Progenitor cell of endocrine pancreas (in vitro differentiated cells): ENCODE data around the gene RAD51B. TPM values are rescaled to one million over a fixed set of nuclear protein-coding genes. Genes with fewer than 3 reads are reported as not detected.
A peak's percentile ranks its signal among the peaks of the same experiment; 100 is the strongest.

Source experiments
- DNase-seq: peaks from one replicate; pipeline ENCODE4 v3.0.0; 2021; ENCODE audit warnings: low spot score; ENCODE audit not compliant: unreplicated experiment
- H3K27ac Mint-ChIP-seq: 2 replicates; pipeline ENCODE4 v1.8.0; 2021; ENCODE audit warnings: mild to moderate bottlenecking, moderate library complexity, mixed read lengths
- H3K27me3 Mint-ChIP-seq: 2 replicates; pipeline ENCODE4 v1.8.0; 2021; ENCODE audit warnings: mixed read lengths
- H3K36me3 Mint-ChIP-seq: 2 replicates; pipeline ENCODE4 v1.8.0; 2022; ENCODE audit warnings: mixed read lengths; ENCODE audit not compliant: insufficient read depth
- H3K4me1 Mint-ChIP-seq: 2 replicates; pipeline ENCODE4 v1.8.0; 2021; ENCODE audit warnings: low read depth, mixed read lengths
- H3K4me3 Mint-ChIP-seq: 2 replicates; pipeline ENCODE4 v1.8.0; 2021; ENCODE audit warnings: low read depth, mild to moderate bottlenecking, moderate library complexity, mixed read lengths
- H3K9me3 Mint-ChIP-seq: 2 replicates; pipeline ENCODE4 v1.8.0; 2021; ENCODE audit warnings: low read depth, mixed read lengths
- CTCF ChIP-seq: fragments of 200-600 bp; sonication (generic); IDR thresholded peaks from one replicate; pipeline ENCODE4 v1.5.0; 2021; ENCODE audit warnings: antibody characterized with exemption, mild to moderate bottlenecking; ENCODE audit not compliant: unreplicated experiment
- total RNA-seq: library from RNA; stranded (reverse); gene quantifications from 2 replicates; pipeline ENCODE4 v1.2.1, GENCODE V29; 2021

RAD51B gene
- total RNA-seq, 1 donor from 2014 or later = 24.7 TPM

- no peak for TF ChIP-seq CTCF
- H3K4me1 Mint-ChIP-seq = peaks cover 21% of the 10 kb centered on the region
- H3K9me3 Mint-ChIP-seq = no peaks in the 10 kb centered on the region
- no peak for DNase-seq
- peak overlapping the region; percentile 38 for H3K27ac Mint-ChIP-seq
- H3K36me3 Mint-ChIP-seq = no peaks in the 10 kb centered on the region
- H3K4me3 Mint-ChIP-seq = no peak overlapping the region
- H3K27me3 Mint-ChIP-seq = no peaks in the 10 kb centered on the region
Measured at GRCh38 chr14:68506645-68507419, 687.3 kb downstream of the RAD51B start.

- Mint-ChIP-seq H3K36me3 (no peaks in the 10 kb centered on the region), H3K27ac (no peak overlapping the region), H3K4me1 (peaks cover 26% of the 10 kb centered on the region), H3K27me3 (no peaks in the 10 kb centered on the region), H3K4me3 (no peak overlapping the region), H3K9me3 (no peaks in the 10 kb centered on the region)
- DNase-seq = no peak
- TF ChIP-seq CTCF = no peak
Measured at GRCh38 chr14:68507544-68508081, 688.0 kb downstream of the RAD51B start.

- peaks cover 25% of the 10 kb centered on the region for H3K4me1 Mint-ChIP-seq
- H3K9me3 Mint-ChIP-seq = no peaks in the 10 kb centered on the region
Measured at GRCh38 chr14:68508581-68508980, 689.0 kb downstream of the RAD51B start.

GRCh38 chr14:68509188-68509983 lies 689.8 kb downstream of the RAD51B start:
- DNase-seq = no peak
- Mint-ChIP-seq H3K4me3 (no peak overlapping the region), H3K27me3 (no peaks in the 10 kb centered on the region), H3K36me3 (no peaks in the 10 kb centered on the region), H3K4me1 (peaks cover 24% of the 10 kb centered on the region), H3K9me3 (no peaks in the 10 kb centered on the region), H3K27ac (no peak overlapping the region)
- TF ChIP-seq CTCF = no peak

More at GRCh38 chr14:68508581-68508980, 689.0 kb downstream of the RAD51B start:
- Mint-ChIP-seq H3K27ac (no peak overlapping the region), H3K36me3 (no peaks in the 10 kb centered on the region), H3K27me3 (no peaks in the 10 kb centered on the region), H3K4me3 (no peak overlapping the region)
- DNase-seq = no peak
- TF ChIP-seq CTCF = no peak

GRCh38 chr14:68510201-68511128 lies 690.9 kb downstream of the RAD51B start:
- no peak for TF ChIP-seq CTCF
- peak overlapping the region; percentile 53 for H3K27ac Mint-ChIP-seq
- H3K4me3 Mint-ChIP-seq = no peak overlapping the region
- no peaks in the 10 kb centered on the region for H3K27me3 Mint-ChIP-seq
- H3K4me1 Mint-ChIP-seq = peaks cover 33% of the 10 kb centered on the region
- no peaks in the 10 kb centered on the region for H3K36me3 Mint-ChIP-seq
- DNase-seq = no peak
- H3K9me3 Mint-ChIP-seq = no peaks in the 10 kb centered on the region
